Activated naive CD4-positive, alpha-beta T cell treated with Interleukin-2 at 50 U/mL for 16 hours (primary cell): ENCODE data around the gene BLNK.
"Not testable (repeated sequence)": the region's sequence is repeated elsewhere in the genome, so short reads cannot be mapped to it uniquely, and the experiment has no call there.

Experiments
- DNase-seq: peaks from one replicate; pipeline ENCODE4 v3.0.0-alpha.2; 2020

Gene BLNK

DNA sequence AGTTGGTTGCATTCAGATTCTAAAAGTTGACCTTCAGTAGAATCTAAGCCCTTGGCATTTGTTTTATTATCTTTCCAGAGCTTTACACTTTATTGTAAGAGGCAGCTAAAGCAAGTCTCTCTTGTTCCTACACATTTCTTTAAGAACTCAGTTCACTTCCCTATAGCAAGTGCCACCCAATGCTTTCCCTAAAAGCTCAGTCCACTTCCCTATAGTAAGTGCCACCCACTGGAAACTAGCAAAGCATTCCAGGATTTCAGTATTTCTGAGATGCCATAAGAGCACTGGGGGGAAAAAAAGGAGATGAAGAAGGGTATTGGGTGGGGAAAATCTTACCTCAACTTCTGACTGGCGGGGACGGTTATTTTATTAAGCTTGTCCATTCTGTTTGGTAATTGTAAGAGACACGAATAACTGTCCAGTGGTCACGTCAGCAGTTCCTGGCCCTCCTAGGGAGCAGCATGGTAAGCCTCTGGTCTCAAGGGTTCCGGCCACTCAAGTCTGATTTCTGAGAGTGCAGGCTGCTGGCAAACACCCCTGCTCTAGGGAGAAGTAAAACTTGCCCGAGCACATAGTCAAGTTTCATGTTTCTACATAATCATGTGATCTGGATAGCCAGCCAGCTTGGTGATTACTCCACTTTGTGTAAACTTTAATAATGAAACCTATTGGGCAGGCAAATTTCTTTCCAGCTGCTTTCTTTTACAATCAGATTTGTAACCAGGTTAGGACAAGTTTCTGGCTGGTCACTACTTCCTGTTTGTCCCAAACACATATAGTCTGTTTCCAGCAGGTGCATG lies at the start of gene BLNK:
Gene BLNK, minus strand, starts transcription at position 554 of the 800 bp plus-strand sequence. Its CDS starts 171 bp downstream, at position 383.
- no peak for DNase-seq

DNA sequence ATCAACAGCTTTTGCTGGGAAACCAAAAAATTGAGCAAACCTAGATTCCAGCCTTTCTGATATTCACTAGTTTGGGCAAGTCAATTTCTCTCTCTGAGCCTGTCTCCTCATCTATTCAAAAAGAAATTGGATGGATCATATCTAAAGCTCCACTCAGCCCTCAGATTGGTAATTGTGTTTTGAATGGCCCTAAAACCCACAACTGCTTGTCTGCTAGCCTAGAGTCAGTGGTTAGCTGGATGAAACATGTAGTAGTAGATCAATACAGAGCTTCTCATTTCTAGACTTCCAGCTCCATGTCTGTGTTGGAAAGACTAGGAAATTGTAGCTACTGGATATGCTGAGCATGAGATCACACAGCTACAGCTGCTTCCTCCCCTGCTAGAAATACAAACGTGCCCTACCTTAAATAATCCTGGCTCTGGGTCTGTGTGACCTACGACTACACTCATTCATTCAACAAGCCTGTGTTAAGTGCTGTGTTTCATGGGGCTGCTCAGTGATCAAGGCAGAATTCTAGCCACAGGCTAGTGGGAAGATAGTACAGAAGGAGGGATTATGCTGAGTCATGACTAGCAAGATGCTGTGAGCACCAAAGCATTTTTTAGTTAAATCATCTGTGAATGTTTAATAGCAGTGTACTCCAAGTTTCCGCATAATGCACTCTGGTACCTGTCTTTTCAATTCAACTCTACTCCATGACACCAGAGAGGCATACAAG lies 48.5 kb upstream of the BLNK start:
- no peak for DNase-seq

- no peak for DNase-seq
Measured at GRCh38 chr10:96317067-96317833, 45.9 kb upstream of the BLNK start.

DNA sequence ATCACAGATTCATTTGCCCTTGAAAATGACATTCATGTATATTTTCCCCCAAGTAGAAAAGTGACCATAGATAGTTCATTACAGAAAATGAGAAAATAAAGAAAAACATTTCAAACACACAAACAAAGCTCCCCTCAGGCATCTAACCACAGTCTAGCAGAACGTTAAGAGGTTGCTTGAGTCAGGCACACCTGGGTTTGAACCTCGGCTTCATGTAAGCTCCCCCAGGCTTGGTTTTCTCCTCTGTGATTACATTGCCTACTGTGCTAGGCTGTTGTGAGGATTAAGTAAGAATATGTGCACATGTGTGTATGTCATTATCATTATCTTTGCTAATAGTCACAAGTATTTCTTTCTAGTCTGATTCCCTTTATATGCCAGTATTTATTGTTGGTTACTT lies 42.0 kb upstream of the BLNK start:
- DNase-seq, result no peak

GRCh38 chr10:96311180-96311715 lies 39.9 kb upstream of the BLNK start:
- DNase-seq, result no peak

DNA sequence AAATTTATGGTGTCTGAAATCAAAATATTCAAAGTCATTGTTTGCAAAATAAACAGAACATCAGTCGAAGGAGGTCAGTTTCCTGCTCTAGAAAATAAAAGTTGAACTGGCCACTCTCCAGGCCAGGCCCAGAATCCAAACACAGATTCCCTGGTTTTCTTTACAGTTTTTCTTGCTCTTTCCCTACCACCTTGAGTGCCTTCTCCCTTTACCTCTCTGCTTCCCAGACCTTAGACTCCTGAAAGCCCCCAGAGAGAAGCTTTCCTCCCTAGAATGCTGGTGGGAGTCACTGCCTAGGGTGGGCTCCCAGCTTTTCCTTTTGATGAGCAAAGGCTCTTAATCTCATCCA lies 38.9 kb upstream of the BLNK start:
- no peak for DNase-seq

DNA sequence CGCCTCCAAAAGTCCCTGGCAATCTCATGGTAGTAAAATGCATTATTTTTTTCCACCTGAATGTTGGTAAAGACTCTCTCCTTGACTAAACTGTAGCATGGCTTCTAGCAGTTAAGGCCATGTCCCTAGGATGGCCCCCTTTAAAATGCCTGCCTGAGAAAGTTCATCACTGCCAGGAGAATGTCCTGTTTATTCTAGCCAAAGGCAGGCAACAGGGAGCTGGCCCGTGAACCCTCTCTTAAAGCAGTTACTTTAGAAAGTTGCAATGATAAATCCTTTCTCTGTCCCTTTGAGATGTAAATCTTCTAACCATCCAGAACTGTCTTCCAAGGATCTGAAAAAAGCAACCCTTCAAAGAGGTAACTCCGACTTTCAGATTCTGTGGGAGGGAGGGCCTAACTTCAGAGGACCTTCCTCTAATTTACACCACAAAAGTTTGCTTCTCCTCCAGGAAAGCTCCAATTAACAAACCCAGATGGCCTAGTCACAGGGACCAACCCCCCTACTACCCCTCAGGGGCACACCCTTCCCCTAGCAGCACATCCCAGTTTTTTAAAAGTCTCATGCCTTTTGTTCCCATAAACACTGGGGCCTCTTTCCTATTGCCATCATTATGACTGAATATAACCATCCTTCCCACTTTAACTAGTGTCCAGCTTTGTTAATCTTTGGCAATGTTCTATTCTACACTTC lies 38.4 kb upstream of the BLNK start:
- no peak for DNase-seq

DNA sequence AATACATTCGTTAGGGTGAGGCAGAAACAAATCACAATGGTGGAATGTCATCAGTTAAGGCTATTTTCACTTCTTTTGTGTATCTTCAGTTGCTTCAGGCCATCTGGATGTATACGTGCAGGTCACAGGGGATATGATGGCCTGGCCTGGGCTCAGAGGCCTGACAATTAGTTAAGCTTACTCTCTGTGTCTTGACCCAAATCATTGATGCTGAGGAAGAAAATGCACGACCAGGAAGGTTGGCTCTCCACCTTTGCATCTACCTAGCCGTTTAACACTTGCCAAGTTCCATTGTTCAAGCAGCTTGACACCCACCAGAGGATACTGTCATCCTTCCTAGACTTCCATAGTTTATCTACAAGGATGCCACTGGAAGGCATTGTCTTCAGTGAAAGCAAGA lies 37.5 kb upstream of the BLNK start:
- not testable (repeated sequence) for DNase-seq

- DNase-seq, result no peak
Measured at GRCh38 chr10:96306516-96306915, 35.1 kb upstream of the BLNK start.

- DNase-seq, result no peak
Measured at GRCh38 chr10:96305019-96305418, 33.6 kb upstream of the BLNK start.

DNA sequence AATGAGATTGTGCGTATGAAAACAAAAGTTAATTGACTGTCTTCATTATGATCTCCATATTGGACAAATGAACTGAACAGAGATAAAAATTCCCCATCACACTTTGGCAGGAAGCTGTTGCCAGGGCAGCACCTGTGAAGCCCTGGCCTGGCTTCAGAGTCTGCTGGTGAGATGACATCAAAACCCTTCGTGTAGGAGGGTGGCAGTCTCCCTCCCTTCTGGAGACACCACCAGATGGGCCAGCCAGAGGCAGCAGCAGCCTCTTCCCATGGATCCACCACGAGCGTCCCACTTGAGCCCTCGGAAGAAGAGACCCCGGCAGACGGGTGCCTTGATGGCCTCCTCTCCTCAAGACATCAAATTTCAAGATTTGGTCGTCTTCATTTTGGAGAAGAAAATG lies 32.9 kb upstream of the BLNK start, which contains the start of gene DNTT:
Gene DNTT, plus strand, starts transcription at position 205 of the 400 bp plus-strand sequence. Its CDS starts 64 bp downstream, at position 269.
- no peak for DNase-seq

DNA sequence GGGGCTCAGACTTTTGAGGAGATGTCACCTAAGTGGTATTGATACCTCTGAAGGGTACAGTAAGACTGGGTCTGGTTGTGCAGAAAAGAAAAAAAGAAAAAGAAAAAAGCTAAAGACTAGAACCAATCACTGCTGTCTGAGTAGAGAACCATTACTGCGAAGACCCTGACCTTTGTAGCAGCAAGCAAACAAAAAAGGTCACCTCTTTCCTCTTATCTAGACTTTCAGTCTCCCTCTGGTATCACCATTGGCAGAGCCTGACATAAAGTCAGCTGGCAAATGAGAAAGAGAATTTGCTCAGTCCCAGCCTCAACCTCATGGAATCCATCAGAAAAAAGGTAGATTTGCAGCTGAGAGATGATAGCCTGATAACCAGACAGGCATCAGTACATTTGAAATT lies 30.2 kb upstream of the BLNK start:
- DNase-seq, result no peak

GRCh38 chr10:96299383-96299782 lies 28.0 kb upstream of the BLNK start:
- DNase-seq, result no peak

- DNase-seq, result no peak
Measured at GRCh38 chr10:96298362-96298761, 27.0 kb upstream of the BLNK start.

DNA sequence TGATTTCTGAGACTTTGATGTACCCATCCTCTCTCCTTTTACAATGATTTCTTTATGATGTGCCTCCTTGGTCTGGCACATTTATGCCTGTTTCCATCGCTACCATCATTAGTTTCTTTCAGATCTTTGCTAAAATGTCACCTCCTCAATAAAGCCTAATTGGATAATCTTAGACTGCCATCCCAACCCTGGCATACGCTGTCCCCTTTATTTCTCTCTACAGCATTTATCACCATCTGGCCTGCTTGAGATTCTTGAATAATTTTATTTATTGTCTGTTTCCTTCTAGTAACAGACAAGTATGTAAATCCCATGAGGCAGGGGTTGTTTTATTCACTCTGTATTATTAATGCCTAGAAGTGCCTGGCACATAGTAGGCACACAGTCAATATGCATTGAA lies 26.1 kb upstream of the BLNK start:
- no peak for DNase-seq

GRCh38 chr10:96295475-96295874 lies 24.1 kb upstream of the BLNK start:
- DNase-seq, result no peak

GRCh38 chr10:96292971-96293920 lies 21.9 kb upstream of the BLNK start:
- DNase-seq, result no peak

DNA sequence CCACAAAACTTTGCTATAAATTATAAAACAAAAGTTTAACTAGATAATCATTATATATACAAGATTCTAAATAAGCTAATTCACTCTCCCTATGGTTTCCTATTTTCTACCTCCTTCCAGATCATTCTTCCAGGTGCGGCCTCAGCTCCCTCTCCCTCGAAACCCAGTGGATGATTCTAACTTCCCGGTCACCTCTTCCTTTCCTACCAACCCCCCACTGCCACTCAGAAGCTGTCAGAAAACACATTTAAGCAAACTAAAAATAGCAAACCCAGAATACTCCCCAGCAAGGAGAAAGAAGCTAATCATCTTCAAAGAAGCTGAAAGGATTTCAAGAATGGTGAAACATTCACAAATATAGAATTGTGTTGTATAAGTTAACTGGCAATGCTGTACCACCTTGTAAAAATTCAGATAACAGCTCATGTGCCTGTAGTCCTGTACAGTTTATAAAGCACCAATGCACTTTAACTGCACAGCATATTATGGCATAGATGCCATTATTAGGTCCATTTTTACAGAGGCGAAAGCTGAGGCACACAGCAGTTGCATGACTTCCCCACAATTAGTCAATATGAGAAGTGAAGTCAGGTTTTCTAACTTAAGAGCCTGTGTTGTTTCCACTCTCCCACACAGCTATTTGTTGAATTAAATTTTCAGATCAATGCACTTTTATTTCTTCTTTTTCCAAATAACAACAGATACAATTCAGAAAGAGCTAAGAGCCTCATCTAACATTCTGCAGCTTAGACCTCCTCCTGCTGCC lies 19.2 kb upstream of the BLNK start:
- no peak for DNase-seq

- no peak for DNase-seq
Measured at GRCh38 chr10:96289218-96289910, 18.0 kb upstream of the BLNK start.

- no peak for DNase-seq
Measured at GRCh38 chr10:96288151-96288621, 16.8 kb upstream of the BLNK start.
